CD14-positive monocyte (primary cell): ENCODE data around the gene ICAM5. TPM values are rescaled to one million over a fixed set of nuclear protein-coding genes. Genes with fewer than 3 reads are reported as not detected.
A peak's percentile ranks its signal among the peaks of the same experiment; 100 is the strongest.
"Not testable (repeated sequence)": the region's sequence is repeated elsewhere in the genome, so short reads cannot be mapped to it uniquely, and the experiment has no call there.

ENCODE experiments used
- DNase-seq, 3 donors: peaks; one replicate each; pipeline ENCODE4 v3.0.0-alpha.2; 2011 to 2022
- H2AFZ ChIP-seq: 2 replicates; pipeline ENCODE4 v1.6.0; 2012; ENCODE audit warnings: mild to moderate bottlenecking, low read depth, low read length, inconsistent platforms; ENCODE audit not compliant: insufficient read depth, poor library complexity, severe bottlenecking
- H3K27ac ChIP-seq, 2 donors: 1 replicate in 1 of 2; 2 replicates in 1 of 2; pipeline ENCODE4 v1.5.1; 2012 to 2013; ENCODE audit warnings: low read length in 2 of 2, control low read depth in 1 of 2, inconsistent platforms in 1 of 2, low read depth in 1 of 2, mild to moderate bottlenecking in 1 of 2
- H3K27me3 ChIP-seq, 2 donors: one replicate each; pipeline versions ENCODE4 v1.6.0 to v1.6.1; 2011 to 2013; ENCODE audit warnings: low read length in 2 of 2; ENCODE audit not compliant: control insufficient read depth in 2 of 2, insufficient read depth in 2 of 2
- H3K36me3 ChIP-seq, 2 donors: replicated peaks in 1 of 2; 1 replicate in 1 of 2; 2 replicates in 1 of 2; pipeline versions ENCODE4 v1.5.1 to v1.6.1; 2012 to 2013; ENCODE audit warnings: low read length in 2 of 2, control low read depth in 1 of 2, inconsistent platforms in 1 of 2, mild to moderate bottlenecking in 1 of 2; ENCODE audit not compliant: insufficient read depth in 2 of 2, control insufficient read depth in 1 of 2
- H3K4me1 ChIP-seq, 2 donors: 1 replicate in 1 of 2; 2 replicates in 1 of 2; pipeline versions ENCODE4 v1.5.1 to v1.6.1; 2012 to 2013; ENCODE audit warnings: low read length in 2 of 2, control low read depth in 1 of 2, inconsistent platforms in 1 of 2, mild to moderate bottlenecking in 1 of 2, moderate library complexity in 1 of 2; ENCODE audit not compliant: insufficient read depth in 2 of 2, control insufficient read depth in 1 of 2
- H3K4me2 ChIP-seq: replicated peaks from 2 replicates; pipeline ENCODE3; 2012; ENCODE audit warnings: low read length, moderate library complexity, mild to moderate bottlenecking; ENCODE audit not compliant: poor library complexity, severe bottlenecking; ENCODE audit errors: extremely low read depth
- H3K4me3 ChIP-seq, 3 experiments: fragments of 200-600 bp in 1 of 3; sonication (generic) in 1 of 3; replicated peaks in 1 of 3; 1 replicate in 2 of 3; 2 replicates in 1 of 3; pipeline ENCODE4 v1.5.1; 2011 to 2013; ENCODE audit warnings: low read length in 3 of 3, mild to moderate bottlenecking in 3 of 3, control low read depth in 2 of 3, low read depth in 2 of 3, inconsistent platforms in 1 of 3, moderate library complexity in 1 of 3
- H3K79me2 ChIP-seq: 2 replicates; pipeline ENCODE4 v1.6.0; 2012; ENCODE audit warnings: mild to moderate bottlenecking, control low read depth, inconsistent platforms, low read length, moderate library complexity; ENCODE audit not compliant: insufficient read depth
- H3K9ac ChIP-seq: 2 replicates; pipeline ENCODE4 v1.6.0; 2017; ENCODE audit warnings: low read length, mild to moderate bottlenecking; ENCODE audit not compliant: insufficient read depth, poor library complexity, severe bottlenecking
- H3K9me3 ChIP-seq, 2 donors: replicated peaks in 1 of 2; 1 replicate in 1 of 2; 2 replicates in 1 of 2; pipeline versions ENCODE4 v1.5.1 to v1.6.1; 2012 to 2013; ENCODE audit warnings: low read length in 2 of 2, control low read depth in 1 of 2; ENCODE audit not compliant: control insufficient read depth in 1 of 2, insufficient read depth in 1 of 2
- H4K20me1 ChIP-seq: 2 replicates; pipeline ENCODE4 v1.6.0; 2012; ENCODE audit warnings: mild to moderate bottlenecking, low read length, control low read depth, moderate library complexity; ENCODE audit not compliant: insufficient read depth
- H3K27ac Mint-ChIP-seq, 7 donors: one replicate each; pipeline ENCODE4 v1.8.0; 2020; ENCODE audit warnings: mild to moderate bottlenecking in 7 of 7, mixed read lengths in 7 of 7, moderate library complexity in 6 of 7, inconsistent platforms in 2 of 7
- H3K27me3 Mint-ChIP-seq, 3 donors: one replicate each; pipeline ENCODE4 v1.8.0; 2021 to 2022; ENCODE audit warnings: low read depth in 3 of 3, mild to moderate bottlenecking in 3 of 3, mixed read lengths in 3 of 3, moderate library complexity in 3 of 3, inconsistent platforms in 1 of 3
- H3K36me3 Mint-ChIP-seq, 2 donors: one replicate each; pipeline ENCODE4 v1.8.0; 2020; ENCODE audit warnings: mixed read lengths in 2 of 2, inconsistent platforms in 1 of 2, mild to moderate bottlenecking in 1 of 2
- H3K4me1 Mint-ChIP-seq: one replicate; pipeline ENCODE4 v1.8.0; 2020; ENCODE audit warnings: mild to moderate bottlenecking, mixed read lengths
- H3K4me3 Mint-ChIP-seq, 2 donors: one replicate each; pipeline ENCODE4 v1.8.0; 2020; ENCODE audit warnings: mild to moderate bottlenecking in 2 of 2, mixed read lengths in 2 of 2, moderate library complexity in 1 of 2
- H3K9me3 Mint-ChIP-seq, 7 donors: one replicate each; pipeline ENCODE4 v1.8.0; 2020 to 2022; ENCODE audit warnings: mixed read lengths in 7 of 7, mild to moderate bottlenecking in 6 of 7, moderate library complexity in 6 of 7, inconsistent platforms in 2 of 7
- WGBS: methylation state at CpG from one replicate; pipeline ENCODE4 v1.1.5; 2013; ENCODE audit warnings: missing lambda C conversion rate; ENCODE audit not compliant: insufficient coverage; 5-methylcytosine and 5-hydroxymethylcytosine counted together
- intact Hi-C, 2 donors: fragments of 100-400 bp; cut with micrococcal nuclease; formaldehyde crosslinking; loops; one replicate each; pipeline versions ENCODE4 v1.15.0 to v1.15.1; 2023
- polyA plus RNA-seq, 3 donors: library from polyadenylated mRNA; depleted of rRNA in 1 of 3; unstranded in 2 of 3; stranded (reverse) in 1 of 3; fragments of 300-500 nt in 2 of 3; fragments of >200 nt in 1 of 3; fragmentation: Illumina TruSeq in 2 of 3; gene quantifications; 1 replicate in 2 of 3; 2 replicates in 1 of 3; pipeline ENCODE4 v1.2.3, GENCODE V29; 2012 to 2021
- TF ChIP-seq, protein P1 (sequence below): fragments of 200-600 bp; IDR thresholded peaks from one replicate; pipeline ENCODE4 v1.8.0; 2022; ENCODE audit warnings: antibody characterized with exemption, mild to moderate bottlenecking

Gene ICAM5
- polyA plus RNA-seq, 3 donors: 0.21 to 2.1 TPM; not detected in 1

- H3K4me1 Mint-ChIP-seq: peaks cover 56% of the 10 kb centered on the region
- peaks cover 22 to 35% of the 10 kb centered on the region in 2 donors for H3K36me3 Mint-ChIP-seq
- peaks cover 25% of the 10 kb centered on the region for H4K20me1 ChIP-seq
- no peak overlapping the region for H3K9ac ChIP-seq
- H3K27ac ChIP-seq: peak overlapping the region in 1 of 2 donors; percentile 4
- peak overlapping the region in 3 of 7 donors; percentile 41 to 79 (median 43) for H3K27ac Mint-ChIP-seq
- no peak for DNase-seq
- H3K27me3 Mint-ChIP-seq: peaks cover 0 to 2% (median 2%) of the 10 kb centered on the region in 3 donors
- no peak overlapping the region for H3K4me2 ChIP-seq
- TF ChIP-seq, protein P1, sequence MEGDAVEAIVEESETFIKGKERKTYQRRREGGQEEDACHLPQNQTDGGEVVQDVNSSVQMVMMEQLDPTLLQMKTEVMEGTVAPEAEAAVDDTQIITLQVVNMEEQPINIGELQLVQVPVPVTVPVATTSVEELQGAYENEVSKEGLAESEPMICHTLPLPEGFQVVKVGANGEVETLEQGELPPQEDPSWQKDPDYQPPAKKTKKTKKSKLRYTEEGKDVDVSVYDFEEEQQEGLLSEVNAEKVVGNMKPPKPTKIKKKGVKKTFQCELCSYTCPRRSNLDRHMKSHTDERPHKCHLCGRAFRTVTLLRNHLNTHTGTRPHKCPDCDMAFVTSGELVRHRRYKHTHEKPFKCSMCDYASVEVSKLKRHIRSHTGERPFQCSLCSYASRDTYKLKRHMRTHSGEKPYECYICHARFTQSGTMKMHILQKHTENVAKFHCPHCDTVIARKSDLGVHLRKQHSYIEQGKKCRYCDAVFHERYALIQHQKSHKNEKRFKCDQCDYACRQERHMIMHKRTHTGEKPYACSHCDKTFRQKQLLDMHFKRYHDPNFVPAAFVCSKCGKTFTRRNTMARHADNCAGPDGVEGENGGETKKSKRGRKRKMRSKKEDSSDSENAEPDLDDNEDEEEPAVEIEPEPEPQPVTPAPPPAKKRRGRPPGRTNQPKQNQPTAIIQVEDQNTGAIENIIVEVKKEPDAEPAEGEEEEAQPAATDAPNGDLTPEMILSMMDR: no peak
- intact Hi-C loops: no loop called here
- H3K36me3 ChIP-seq: peaks cover 21 to 29% of the 10 kb centered on the region in 2 donors
- no peak overlapping the region for H3K4me3 ChIP-seq
- peaks cover 54 to 68% of the 10 kb centered on the region in 2 donors for H3K4me1 ChIP-seq
- no peaks in the 10 kb centered on the region for H3K9me3 ChIP-seq
- no peak overlapping the region for H3K4me3 Mint-ChIP-seq
- no peaks in the 10 kb centered on the region for H3K9me3 Mint-ChIP-seq
- 92% methylated on average over 14 of the region's 26 CpGs for WGBS
- H2AFZ ChIP-seq: no peak overlapping the region
- H3K27me3 ChIP-seq: no peaks in the 10 kb centered on the region
- peaks cover 86% of the 10 kb centered on the region for H3K79me2 ChIP-seq
Observed at GRCh38 chr19:10335352-10335985, 45.7 kb downstream of the ICAM5 start.

- H2AFZ ChIP-seq, H3K27me3 Mint-ChIP-seq, DNase-seq, H3K9ac ChIP-seq, H3K27ac ChIP-seq, H3K4me3 Mint-ChIP-seq, H3K9me3 ChIP-seq, H3K27me3 ChIP-seq, H3K4me2 ChIP-seq, H3K9me3 Mint-ChIP-seq, H3K4me3 ChIP-seq, intact Hi-C loops: not testable (repeated sequence)
- Mint-ChIP-seq H3K36me3 (peaks cover 21 to 32% of the 10 kb centered on the region in 2 donors), H3K27ac (peak overlapping the region in 1 of 7 donors; percentile 41), H3K4me1 (peaks cover 58% of the 10 kb centered on the region)
- Histone ChIP-seq H3K79me2 (peaks cover 74% of the 10 kb centered on the region), H4K20me1 (peaks cover 19% of the 10 kb centered on the region), H3K36me3 (peaks cover 19 to 26% of the 10 kb centered on the region in 2 donors), H3K4me1 (peaks cover 58 to 67% of the 10 kb centered on the region in 2 donors)
- WGBS: 100% methylated on average over 6 of the region's 9 CpGs
Observed at GRCh38 chr19:10336725-10337124, 47.0 kb downstream of the ICAM5 start.
